Stimulated activated CD4-positive, alpha-beta T cell treated with anti-CD3 and anti-CD28 coated beads, Interleukin-4, amount 100 ng/mL, for 4 hours (primary cell): ENCODE data around the gene HSPA1L.

Experiments
- DNase-seq, 2 experiments: peaks; one replicate each; pipeline ENCODE4 v3.0.0-alpha.2; 2020

Gene HSPA1L

GRCh38 chr6:31762878-31763618 is 52.0 kb downstream of the HSPA1L start:
- DNase-seq = no peak

GRCh38 chr6:31762356-31762755 is 52.7 kb downstream of the HSPA1L start, which contains the start of gene SAPCD1:
SAPCD1 (plus strand) TSS chr6:31762656; CDS start chr6:31763055, 399 bp downstream.
- no peak for DNase-seq

- DNase-seq = no peak
Observed at GRCh38 chr6:31761343-31761742, 53.7 kb downstream of the HSPA1L start.

- DNase-seq = no peak
Observed at GRCh38 chr6:31760790-31761189, 54.3 kb downstream of the HSPA1L start.
